ENCODE measurements around the gene TMEM61.
A peak's percentile ranks its signal among the peaks of the same experiment; 100 is the strongest.
"Not testable (repeated sequence)": the region's sequence is repeated elsewhere in the genome, so short reads cannot be mapped to it uniquely, and the experiment has no call there.

TMEM61 gene

GRCh38 chr1:54980528-54981241, at the start of gene TMEM61:
TMEM61 (plus strand) TSS chr1:54980628; CDS start chr1:54981066, 438 bp downstream.
- no peak for DNase-seq

- DNase-seq: no peak
These were observed 49.1 kb upstream of the TMEM61 start for GRCh38 chr1:54931275-54931840.

GRCh38 chr1:54934081-54934480, 46.3 kb upstream of the TMEM61 start:
- not testable (repeated sequence) for DNase-seq

GRCh38 chr1:54934869-54935268, 45.6 kb upstream of the TMEM61 start:
- no peak for DNase-seq

- DNase-seq: no peak
These were observed 43.6 kb upstream of the TMEM61 start for GRCh38 chr1:54936791-54937190.

GRCh38 chr1:54937469-54937868, 43.0 kb upstream of the TMEM61 start:
- DNase-seq: no peak

DNA sequence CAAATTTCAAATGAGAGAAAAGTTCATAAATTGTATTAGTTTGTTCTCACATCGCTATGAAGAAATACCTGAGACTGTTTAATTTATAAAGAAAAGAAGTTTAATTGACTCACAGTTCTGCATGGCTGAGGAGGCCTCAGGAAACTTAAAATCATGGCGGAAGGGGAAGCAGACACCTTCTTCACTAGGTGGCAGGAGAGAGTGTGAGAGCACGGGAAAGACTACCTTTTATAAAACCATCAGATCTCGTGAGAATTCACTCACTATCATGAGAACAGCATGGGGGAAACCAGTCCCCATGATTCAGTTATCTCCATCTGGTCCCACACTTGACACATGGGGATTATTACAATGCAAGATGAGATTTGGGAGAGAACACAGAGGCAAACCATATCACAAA, 41.5 kb upstream of the TMEM61 start:
- DNase-seq: not testable (repeated sequence)

DNA sequence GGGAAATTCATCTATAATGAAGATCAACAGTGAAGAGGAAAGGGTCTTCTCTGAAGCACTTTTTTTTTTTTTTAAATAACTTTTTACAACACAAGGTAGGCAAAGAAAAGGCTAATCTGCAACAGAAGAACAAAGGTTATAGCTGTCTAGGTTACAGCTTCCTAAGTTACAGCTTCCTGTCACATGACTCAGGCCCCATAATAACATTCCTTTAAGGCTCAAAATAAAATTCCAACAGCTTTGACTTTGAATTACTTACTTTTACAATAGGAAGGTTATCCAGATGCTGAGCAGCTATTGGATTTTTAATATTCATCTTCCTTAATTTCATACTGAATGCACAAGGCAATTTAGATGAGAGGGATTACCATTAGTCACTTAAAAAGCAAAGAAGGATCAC, 40.4 kb upstream of the TMEM61 start:
- DNase-seq: no peak

GRCh38 chr1:54942976-54943375, 37.5 kb upstream of the TMEM61 start:
- DNase-seq: no peak

DNA sequence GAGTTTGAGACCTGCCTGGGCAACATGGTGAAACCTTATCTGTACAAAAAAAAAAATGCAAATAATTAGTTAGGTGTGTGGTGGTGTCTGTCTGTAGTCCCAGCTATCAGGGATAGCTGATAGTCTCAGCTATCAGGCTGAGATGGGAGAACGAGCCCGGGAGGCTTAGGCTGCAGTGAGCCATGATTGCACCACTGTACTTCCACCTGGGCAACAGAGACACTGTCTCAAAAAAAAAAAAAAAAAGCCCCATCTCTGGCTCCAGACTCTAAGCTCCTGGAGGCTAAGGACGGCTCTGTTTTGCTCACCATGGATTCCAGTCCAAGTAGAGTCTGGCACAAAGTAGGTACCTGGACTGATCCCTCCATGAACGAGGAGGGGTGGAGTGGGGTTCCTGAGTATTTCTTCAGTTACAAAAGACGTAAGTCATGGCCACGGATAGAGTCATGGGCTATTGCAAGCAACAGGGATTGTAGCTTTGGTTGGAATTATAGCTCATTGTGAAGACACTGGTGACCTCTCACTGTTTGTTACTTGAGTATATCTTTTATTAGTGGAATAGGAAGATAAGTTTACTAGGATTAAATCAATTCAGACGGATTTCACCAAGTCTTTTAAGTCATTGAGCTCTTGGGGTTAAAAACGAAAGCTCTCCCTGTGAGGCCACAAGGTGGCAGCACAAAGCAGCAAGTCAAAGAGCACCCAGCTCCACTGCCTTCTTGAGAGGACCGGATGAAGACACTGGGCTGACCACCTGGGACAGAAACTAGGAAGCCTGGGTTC, 35.6 kb upstream of the TMEM61 start:
- peak; percentile 75 for DNase-seq

DNA sequence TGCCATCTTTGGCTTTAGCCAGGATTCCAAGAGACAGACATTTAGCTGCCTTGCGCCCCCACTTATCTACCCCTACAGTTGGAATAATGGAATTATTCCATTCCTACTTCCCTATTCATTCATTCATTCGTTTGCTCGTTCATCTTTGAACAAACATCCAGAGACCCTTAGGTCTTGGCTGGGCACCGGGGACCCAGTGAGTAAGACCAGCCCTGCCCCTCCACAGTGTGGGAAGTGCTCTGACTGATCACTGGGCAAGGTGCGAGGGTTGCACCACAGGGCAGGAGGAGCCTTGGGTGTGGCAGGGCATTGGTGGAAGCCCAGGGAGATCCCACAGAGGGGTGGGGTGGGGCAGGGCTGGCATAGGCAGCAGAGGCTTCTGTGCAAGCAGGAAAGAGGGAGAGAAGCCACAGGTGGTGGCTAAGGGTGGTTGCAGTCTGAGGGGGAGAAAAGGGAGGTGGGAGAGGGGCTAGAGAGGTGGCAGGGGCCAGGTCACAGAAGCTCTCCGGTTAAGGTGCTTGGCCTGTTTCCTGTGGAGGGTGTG, 35.0 kb upstream of the TMEM61 start:
- DNase-seq: no peak

- no peak for DNase-seq
These were observed 32.9 kb upstream of the TMEM61 start for GRCh38 chr1:54947540-54947939.

DNA sequence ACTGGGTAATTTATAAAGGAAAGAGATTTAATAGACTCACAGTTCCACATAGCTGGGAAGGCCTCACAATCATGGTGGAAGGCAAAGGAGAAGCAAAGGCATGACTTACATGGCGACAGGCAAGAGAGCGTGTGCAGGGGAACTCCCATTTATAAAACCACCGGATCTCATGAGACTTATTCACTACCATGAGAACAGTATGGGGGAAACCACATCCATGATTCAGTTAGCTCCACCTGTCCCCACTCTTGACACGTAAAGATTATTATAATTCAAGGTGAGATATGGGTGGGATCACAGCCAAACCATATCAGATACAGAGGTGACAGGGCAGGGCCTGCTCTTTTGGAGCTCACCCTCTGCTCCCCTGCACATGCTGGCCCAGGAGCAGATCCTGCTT, 31.4 kb upstream of the TMEM61 start:
- no peak for DNase-seq

GRCh38 chr1:54950006-54950368, 30.4 kb upstream of the TMEM61 start:
- no peak for DNase-seq

- peak; percentile 87 for DNase-seq
These were observed 29.9 kb upstream of the TMEM61 start for GRCh38 chr1:54950369-54951163.

DNA sequence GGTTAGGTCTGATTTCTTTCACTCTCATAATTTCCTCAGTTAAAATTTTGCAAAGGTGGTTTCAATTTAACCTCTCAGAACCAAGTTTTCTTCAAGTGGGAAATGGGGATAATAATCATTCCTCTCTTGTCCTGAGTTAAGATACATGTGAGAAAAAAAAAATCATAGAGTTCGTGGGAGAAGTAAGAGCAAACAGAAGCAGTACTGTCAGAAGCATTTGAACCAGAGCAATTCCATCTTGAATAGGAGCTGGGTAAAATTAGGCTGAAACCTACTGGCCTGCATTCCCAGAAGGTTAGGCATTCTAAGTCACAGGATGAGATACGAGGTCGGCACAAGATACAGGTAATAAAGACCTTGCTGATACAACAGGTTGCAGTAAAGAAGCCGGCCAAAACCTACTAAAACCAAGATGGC, 28.6 kb upstream of the TMEM61 start:
- no peak for DNase-seq

- DNase-seq: no peak
These were observed 27.3 kb upstream of the TMEM61 start for GRCh38 chr1:54952950-54953718.

DNA sequence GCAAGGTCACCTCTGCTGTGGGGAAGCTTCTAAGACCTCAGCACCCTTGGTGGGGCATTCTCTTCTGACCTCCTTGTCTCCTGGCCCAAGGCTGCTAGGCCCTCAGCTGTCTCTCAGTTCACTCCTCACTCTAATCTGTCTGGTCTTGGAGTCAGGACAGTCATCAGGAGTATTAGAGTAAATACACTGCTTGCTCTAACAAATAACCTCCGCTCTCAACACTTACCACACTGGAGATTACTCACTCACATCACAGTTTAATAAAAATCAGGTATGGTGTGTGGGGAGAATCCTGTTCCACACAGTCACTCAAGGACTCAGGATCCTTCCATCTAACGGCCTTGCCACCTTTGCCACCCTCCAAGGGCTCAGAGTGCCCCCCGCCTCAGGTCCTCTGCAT, 26.6 kb upstream of the TMEM61 start:
- DNase-seq: no peak

DNA sequence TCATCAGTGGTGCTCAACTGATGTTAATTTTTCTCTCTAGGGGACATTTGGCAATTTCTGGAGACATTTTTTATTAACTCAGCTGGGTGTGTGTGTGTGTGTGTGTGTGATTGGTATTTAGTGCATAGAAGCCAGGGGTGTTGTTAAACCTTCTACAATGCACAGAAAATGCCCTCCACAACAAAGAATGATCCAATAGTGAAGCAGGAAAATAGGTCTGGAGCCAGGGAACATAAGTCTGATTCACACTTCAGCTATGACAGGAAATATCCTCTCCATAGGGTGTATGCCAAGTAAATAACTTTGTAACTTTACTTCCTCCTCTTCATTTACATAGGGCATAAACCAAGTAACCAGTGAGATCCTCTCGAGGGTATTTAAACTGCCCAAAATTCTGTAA, 25.1 kb upstream of the TMEM61 start:
- no peak for DNase-seq

DNA sequence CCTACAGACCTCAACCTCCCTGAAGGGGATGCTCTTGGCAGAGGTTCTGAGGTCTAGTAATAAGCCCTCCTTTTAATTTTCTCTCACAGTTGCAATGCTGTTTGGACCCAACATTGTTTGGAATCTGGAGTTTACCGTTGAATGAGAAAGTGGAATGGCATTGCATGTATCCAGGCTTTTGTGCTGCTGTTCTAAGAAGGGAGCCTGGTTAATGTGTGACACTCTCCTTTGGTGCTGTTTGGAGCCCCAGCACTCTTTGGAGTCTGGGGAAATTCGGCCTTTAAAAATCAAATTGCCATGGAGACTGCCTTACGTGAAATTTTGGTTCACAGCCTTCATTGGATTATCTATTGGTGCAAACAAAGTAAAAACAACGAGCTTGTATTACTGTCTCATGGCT, 23.7 kb upstream of the TMEM61 start:
- no peak for DNase-seq

GRCh38 chr1:54959241-54959640, 21.2 kb upstream of the TMEM61 start:
- no peak for DNase-seq

All from femur (tissue), 1 donor.